OCI-M2 (cell line): ENCODE data around the gene MRPS25.
A peak's percentile ranks its signal among the peaks of the same experiment; 100 is the strongest.

Source experiments
- DNase-seq: peaks from one replicate; lab custom pipeline; 2025; ENCODE audit not compliant: unreplicated experiment; lab: John Stamatoyannopoulos, UW

The MRPS25 gene

GRCh38 chr3:15064835-15065549 is at the start of gene MRPS25:
Gene MRPS25, minus strand, starts transcription at chr3:15065315. Its CDS starts 121 bp downstream, at chr3:15065194.
- DNase-seq, result no peak

- no peak for DNase-seq
Measured at GRCh38 chr3:15113884-15114283, 48.8 kb upstream of the MRPS25 start.

- DNase-seq, result no peak
Measured at GRCh38 chr3:15113471-15113870, 48.4 kb upstream of the MRPS25 start.

DNA sequence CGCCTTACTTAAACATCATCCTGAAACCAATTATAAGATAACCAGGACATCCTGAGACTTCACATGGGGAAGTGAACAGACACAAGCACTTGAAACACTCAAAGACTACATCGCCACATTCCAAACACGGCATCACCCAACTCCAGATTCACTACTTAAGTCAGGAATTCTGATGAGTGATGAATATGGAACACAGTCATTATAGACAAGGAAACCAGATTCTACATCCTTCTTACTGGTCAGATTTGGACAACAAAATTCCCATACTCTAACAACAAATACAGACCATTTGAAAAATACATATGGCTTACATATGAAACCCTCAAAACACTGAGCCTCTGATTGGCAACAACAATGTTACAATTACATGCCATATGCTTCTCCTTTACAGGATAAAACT is 46.9 kb upstream of the MRPS25 start:
- DNase-seq, result no peak

GRCh38 chr3:15110206-15110605 is 45.1 kb upstream of the MRPS25 start:
- no peak for DNase-seq

GRCh38 chr3:15108869-15109268 is 43.8 kb upstream of the MRPS25 start:
- DNase-seq, result no peak

- DNase-seq, result no peak
Measured at GRCh38 chr3:15108082-15108545, 43.0 kb upstream of the MRPS25 start.

GRCh38 chr3:15107075-15107947 is 42.2 kb upstream of the MRPS25 start:
- DNase-seq, result no peak

- DNase-seq, result no peak
Measured at GRCh38 chr3:15102836-15103235, 37.7 kb upstream of the MRPS25 start.

DNA sequence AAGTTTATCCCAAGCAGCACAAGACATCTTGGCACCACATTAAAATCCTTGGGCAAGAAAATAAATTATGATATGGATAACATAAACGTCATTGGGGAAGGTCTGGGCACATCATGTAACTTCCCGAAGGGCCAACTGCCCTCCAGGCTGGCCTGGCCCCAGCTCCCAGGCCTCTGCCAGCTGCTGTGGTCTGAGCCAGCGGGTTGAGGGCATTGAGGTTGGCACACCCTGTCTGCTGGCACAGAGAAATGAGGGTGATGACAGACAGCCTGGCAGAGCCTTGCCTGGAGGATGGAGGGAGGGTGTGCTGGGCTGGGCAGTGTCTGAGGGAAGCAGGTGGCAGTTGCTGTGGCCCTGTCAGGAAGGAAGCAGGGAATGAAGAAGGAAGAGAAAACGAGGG is 37.1 kb upstream of the MRPS25 start:
- no peak for DNase-seq

DNA sequence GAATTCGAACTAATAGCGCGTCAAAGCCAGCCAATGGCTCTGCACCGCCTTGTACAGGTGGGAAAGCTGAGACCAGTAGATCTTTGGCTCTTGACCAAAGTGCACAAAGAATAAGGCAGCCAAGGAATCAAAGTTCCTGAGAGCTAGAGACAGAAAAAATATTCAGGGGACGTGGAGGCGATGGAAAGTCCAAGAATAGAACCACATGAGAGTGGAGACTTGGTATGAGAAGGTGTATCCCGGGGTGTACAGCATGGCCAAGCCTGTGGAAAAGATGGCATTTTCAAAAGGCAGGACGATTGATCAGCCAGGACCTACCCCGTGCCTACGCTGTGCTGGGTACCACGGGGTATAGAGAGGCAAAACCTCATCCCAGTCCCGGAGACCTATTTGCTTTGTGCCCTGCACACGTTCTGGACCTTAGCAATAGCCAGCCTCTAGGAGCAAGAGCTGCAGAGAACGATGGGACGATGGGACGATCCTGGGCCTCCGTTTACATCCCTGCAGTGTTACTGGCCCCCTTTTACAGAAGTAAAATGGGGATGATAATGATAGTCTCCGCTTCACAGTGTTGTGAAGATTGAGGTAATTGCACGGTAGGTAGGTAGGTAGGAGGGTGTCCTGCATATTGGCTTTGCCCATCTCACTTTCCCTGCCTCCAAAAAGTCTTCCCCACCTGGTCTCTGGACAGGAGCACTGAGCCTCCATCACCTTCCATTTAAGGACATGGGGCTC is 34.4 kb upstream of the MRPS25 start:
- no peak for DNase-seq

DNA sequence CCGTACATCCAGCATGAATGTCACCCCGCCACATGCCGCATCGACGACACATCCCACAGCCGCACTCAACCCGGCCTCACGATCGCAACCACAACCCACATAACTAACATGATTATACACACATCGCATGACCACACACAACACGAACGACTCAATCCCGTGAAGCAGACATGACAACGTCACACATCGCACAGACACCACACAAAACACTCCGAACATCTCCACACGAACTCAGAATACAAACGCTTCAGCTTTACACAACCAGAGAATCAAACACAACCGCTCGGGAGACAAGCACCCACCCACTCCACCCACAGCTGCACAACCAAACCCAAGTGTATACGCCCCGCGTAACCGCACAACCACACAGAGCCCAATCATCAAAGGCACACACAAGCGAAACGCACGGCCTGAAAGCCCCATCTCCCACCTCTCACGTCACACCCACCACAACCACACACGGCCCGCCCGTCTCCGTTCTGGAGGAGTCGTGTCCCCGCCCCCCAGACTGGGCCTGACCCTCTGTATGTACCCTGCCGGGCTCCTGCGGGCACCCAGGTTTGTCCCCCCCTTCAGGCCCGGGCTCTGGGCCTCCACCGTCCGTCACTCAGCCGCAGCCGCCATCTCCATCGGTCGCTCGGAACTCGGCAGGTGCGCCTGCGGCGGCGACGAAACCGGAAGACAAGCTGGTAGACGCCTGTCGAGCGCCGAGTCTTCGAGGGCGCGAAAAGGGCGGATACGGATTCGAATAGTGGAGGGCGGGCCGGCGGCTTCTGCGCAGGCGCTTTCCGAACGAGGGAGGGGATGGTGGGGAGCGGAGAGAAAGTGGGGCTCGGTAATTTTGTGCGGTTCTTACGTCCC is 33.6 kb upstream of the MRPS25 start, which contains the start of gene RBSN:
RBSN (minus strand) TSS at position 646 of the 861 bp plus-strand sequence. CDS start 3,028 bp downstream, outside the sequence.
- DNase-seq, result peak; percentile 55

- DNase-seq, result no peak
Measured at GRCh38 chr3:15097891-15098290, 32.8 kb upstream of the MRPS25 start.

GRCh38 chr3:15096046-15096445 is 30.9 kb upstream of the MRPS25 start:
- DNase-seq, result no peak

DNA sequence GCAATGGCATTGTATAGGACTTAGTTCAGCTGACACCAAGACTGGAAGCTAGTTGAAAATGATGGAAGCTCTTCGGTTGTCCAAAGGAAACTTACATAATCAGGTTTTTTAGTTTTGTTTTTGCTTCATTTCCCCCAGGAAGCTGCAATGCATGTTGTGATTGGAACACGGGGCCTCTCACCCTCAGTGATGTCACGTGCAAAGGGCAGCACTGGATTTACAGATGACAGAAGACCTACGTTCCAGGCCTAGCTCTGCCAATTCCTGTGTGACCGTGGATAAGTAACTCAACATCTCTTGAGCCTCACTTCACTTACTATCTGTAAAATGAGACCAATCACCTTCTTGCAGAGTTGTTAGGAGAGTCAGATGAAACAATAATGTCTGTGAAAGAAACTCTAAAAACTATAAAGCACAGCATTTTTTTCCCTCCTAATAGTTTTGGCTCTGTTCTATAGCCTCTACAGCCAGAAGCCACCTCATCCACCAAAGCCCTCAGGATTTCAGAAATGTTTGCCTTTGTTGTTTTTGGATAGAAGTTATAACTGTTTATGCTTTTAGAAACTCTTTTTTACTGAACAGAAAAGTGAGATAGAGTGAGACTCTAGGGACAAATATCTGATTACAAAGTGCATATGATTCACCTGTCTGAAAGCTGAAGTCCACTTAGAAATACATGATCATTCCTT is 29.2 kb upstream of the MRPS25 start:
- DNase-seq, result no peak

DNA sequence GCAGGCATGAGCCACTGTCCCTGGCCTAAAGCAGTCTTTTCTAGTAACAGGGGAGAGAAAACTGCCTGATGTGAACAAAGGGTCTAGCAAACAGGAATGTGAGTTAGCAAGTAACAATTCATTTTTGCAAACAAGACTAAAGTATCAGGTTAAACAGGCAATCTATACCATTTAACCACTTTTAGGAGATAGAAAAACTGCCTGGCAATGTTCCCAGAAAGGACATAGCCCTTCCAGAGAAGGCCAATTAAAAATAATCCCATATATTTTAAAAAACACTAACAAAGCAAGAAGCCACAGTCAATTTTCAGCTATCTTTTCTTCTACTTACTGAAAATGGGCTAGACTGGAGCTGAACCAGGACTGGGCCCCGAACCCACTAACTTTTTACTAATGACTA is 27.6 kb upstream of the MRPS25 start:
- DNase-seq, result no peak

GRCh38 chr3:15091575-15091974 is 26.5 kb upstream of the MRPS25 start:
- DNase-seq, result no peak

- DNase-seq, result no peak
Measured at GRCh38 chr3:15089201-15089600, 24.1 kb upstream of the MRPS25 start.

DNA sequence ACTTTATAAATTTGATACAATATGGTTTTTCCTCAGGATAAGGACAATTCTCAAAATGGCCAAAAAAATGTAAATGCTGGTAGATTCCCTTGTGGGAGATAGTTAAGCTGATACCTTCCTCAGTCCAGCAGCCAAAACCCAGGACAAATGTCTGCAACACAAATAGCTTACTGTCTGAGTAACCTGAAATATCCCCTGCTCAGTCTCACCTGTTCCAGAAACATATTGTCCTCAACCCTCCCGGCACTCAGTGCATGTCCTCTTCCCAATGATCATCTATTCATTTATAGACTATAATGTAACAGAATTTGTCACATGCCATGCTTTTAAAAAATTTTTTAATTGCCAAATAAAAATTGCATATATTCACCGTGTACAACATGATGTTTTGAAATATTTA is 21.6 kb upstream of the MRPS25 start:
- DNase-seq, result no peak

DNA sequence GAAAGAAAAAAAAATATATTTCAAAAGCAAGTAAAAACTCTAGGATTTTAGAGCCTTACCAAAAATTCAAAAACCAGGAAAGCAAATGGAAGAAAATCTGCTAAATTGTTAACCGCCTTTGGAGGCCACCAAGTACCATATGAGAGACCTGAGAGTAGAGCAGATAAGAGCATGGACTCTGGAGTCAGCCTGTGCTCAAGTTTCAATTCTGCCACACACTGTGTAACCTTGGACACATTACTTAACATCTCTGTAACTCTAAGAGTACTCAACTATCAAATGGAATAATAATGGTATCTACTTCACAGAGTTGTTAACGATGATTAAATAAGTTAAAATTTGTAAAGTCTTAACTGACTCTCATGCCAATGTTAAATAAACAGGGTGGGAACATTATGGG is 21.1 kb upstream of the MRPS25 start:
- no peak for DNase-seq
